NCI-H748 treated with DMSO at 0.1 percent for 48 hours (cell line): Measurements from ENCODE around the gene BCAS3.

ENCODE experiments used
- DNase-seq: peaks from one replicate; lab custom pipeline; 2025; lab: John Stamatoyannopoulos, UW

The BCAS3 gene

GRCh38 chr17:61384692-61385576 is 707.3 kb downstream of the BCAS3 start:
- DNase-seq, result no peak

GRCh38 chr17:61385577-61386236 is 708.1 kb downstream of the BCAS3 start:
- DNase-seq, result no peak

- no peak for DNase-seq
Measured at GRCh38 chr17:61386251-61386650, 708.6 kb downstream of the BCAS3 start.

GRCh38 chr17:61387011-61387410 is 709.4 kb downstream of the BCAS3 start:
- no peak for DNase-seq

GRCh38 chr17:61387511-61388305 is 710.1 kb downstream of the BCAS3 start:
- DNase-seq, result no peak

- DNase-seq, result no peak
Measured at GRCh38 chr17:61388561-61389356, 711.1 kb downstream of the BCAS3 start.

- DNase-seq, result no peak
Measured at GRCh38 chr17:61389670-61390478, 712.2 kb downstream of the BCAS3 start.

- DNase-seq, result no peak
Measured at GRCh38 chr17:61390479-61390791, 712.8 kb downstream of the BCAS3 start.

- no peak for DNase-seq
Measured at GRCh38 chr17:61391595-61392291, 714.1 kb downstream of the BCAS3 start.

GRCh38 chr17:61392679-61393078 is 715.0 kb downstream of the BCAS3 start:
- DNase-seq, result no peak

GRCh38 chr17:61393550-61393903 is 715.9 kb downstream of the BCAS3 start:
- no peak for DNase-seq

GRCh38 chr17:61393904-61394629 is 716.4 kb downstream of the BCAS3 start:
- no peak for DNase-seq

GRCh38 chr17:61394630-61395408 is 717.2 kb downstream of the BCAS3 start:
- no peak for DNase-seq

GRCh38 chr17:61395409-61395982 is 717.8 kb downstream of the BCAS3 start:
- no peak for DNase-seq

- DNase-seq, result no peak
Measured at GRCh38 chr17:61395983-61396585, 718.4 kb downstream of the BCAS3 start.

- DNase-seq, result no peak
Measured at GRCh38 chr17:61396586-61397085, 719.0 kb downstream of the BCAS3 start.

- DNase-seq, result no peak
Measured at GRCh38 chr17:61397086-61397842, 719.6 kb downstream of the BCAS3 start.
